ENCODE results near the gene WFDC1. TPM values are rescaled to one million over a fixed set of nuclear protein-coding genes. Genes with fewer than 3 reads are reported as not detected.

Gene WFDC1
- polyA plus RNA-seq, 1 experiment: 19.9 TPM

DNA sequence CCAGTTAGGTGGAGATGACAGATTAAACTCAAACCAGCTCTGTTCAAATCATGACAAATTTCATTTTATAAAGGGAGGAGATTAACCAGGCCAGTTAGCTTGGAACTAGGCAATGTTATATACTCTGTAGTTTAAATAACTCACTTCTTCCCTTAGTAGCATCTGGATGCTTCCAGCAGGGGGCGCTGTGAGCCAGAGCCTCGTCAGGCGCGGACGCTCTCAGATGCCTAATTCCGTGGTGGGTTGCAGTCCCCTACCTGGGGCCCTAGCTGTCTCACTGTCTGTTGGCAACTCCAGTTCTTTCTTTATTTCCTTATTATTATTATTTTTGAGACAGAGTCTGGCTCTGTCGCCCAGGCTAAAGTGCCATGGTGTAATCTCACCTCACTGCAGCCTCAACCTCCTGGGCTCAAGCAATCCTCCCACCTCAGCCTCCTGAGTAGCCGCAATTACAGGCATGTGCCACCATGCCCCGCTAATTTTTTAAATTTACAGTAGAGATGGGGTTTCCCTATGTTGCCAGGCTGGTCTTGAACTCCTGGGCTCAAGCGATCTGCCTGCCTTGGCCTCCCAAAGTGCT, 17.3 kb upstream of the WFDC1 start:
- DNase-seq (ENCODE audit: low read depth, low spot score): no peak
- Histone ChIP-seq H3K27me3 (ENCODE audit: control insufficient read depth, insufficient read depth, low read length) (peaks cover 12% of the 10 kb centered on the region), H3K27ac (ENCODE audit: low read depth, low read length) (no peak overlapping the region), H3K9me3 (ENCODE audit: control insufficient read depth, insufficient read depth, low read length) (no peaks in the 10 kb centered on the region), H3K4me3 (ENCODE audit: low read depth, low read length) (no peak overlapping the region)
- POLR2A ChIA-PET: no interaction called here
- CTCF ChIA-PET: interaction anchor here (0.5 to 4.1 kb wide), 42 partner anchors 9 to 519 kb away, joined by 3 to 86 read pairs (median 4); partner anchors contain the start of gene TAF1C
- TF ChIP-seq, protein P1, sequence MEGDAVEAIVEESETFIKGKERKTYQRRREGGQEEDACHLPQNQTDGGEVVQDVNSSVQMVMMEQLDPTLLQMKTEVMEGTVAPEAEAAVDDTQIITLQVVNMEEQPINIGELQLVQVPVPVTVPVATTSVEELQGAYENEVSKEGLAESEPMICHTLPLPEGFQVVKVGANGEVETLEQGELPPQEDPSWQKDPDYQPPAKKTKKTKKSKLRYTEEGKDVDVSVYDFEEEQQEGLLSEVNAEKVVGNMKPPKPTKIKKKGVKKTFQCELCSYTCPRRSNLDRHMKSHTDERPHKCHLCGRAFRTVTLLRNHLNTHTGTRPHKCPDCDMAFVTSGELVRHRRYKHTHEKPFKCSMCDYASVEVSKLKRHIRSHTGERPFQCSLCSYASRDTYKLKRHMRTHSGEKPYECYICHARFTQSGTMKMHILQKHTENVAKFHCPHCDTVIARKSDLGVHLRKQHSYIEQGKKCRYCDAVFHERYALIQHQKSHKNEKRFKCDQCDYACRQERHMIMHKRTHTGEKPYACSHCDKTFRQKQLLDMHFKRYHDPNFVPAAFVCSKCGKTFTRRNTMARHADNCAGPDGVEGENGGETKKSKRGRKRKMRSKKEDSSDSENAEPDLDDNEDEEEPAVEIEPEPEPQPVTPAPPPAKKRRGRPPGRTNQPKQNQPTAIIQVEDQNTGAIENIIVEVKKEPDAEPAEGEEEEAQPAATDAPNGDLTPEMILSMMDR (IDR thresholded peaks at IDR 0.05; ENCODE audit: low read depth, low read length): peak; percentile 86

DNA sequence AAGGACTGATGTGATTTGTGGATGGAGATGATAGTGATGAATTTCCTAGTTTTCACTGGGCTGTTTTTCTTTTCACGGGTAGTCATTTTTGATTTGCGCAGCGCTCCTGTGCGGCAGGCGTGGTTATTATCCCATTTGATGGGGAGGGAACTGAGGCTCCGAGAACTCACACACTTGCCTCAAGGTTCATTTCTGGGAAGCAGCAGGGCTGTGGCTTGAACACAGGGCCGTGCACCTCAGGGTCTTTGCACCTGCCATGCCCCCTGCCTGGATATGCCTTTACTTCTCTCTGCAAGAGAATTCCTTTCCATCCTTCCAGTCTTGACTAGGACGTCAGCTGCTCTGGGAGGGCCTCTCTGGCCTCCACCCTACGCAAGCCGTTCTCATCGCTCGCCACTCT, 16.3 kb upstream of the WFDC1 start:
- Histone ChIP-seq H3K9me3 (ENCODE audit: control insufficient read depth, insufficient read depth, low read length) (no peaks in the 10 kb centered on the region), H3K4me3 (ENCODE audit: low read depth, low read length) (no peak overlapping the region), H3K27me3 (ENCODE audit: control insufficient read depth, insufficient read depth, low read length) (peaks cover 11% of the 10 kb centered on the region), H3K27ac (ENCODE audit: low read depth, low read length) (no peak overlapping the region)
- POLR2A ChIA-PET: no interaction called here
- TF ChIP-seq, protein P1 (IDR thresholded peaks at IDR 0.05; ENCODE audit: low read depth, low read length): no peak
- DNase-seq (ENCODE audit: low read depth, low spot score): no peak
- CTCF ChIA-PET: interaction anchor here (0.6 to 4.1 kb wide), 10 partner anchors 9 to 206 kb away, joined by 3 to 86 read pairs (median 12); no protein-coding TSS in a partner anchor

DNA sequence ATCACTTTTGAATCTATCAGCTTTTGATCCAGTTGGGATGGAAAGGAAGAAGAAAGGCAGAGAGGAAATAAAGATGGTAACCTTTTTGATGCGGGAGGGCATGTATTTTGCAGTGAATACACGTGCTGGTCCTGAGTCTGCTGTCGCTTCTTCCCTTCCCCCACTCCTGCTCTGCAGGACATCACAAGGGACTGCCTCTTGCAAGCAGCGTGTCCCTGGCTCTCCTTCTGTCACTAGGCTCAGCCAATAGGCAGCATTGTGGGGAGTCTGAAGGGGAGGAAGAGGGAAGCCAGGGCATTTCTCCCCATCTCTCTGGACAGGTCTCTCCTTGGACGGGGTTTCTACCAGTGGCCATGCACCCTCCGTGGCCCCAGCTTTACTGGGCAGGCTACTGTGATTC, 15.7 kb upstream of the WFDC1 start:
- ChIA-PET CTCF (interaction anchor here (1.9 to 4.1 kb wide), 3 partner anchors 15 to 205 kb away, joined by 11 to 86 read pairs (median 15); no protein-coding TSS in a partner anchor), POLR2A (no interaction called here)
- DNase-seq (ENCODE audit: low read depth, low spot score): no peak
- peaks cover 15% of the 10 kb centered on the region for H3K27me3 ChIP-seq (ENCODE audit: control insufficient read depth, insufficient read depth, low read length)
- no peak overlapping the region for H3K27ac ChIP-seq (ENCODE audit: low read depth, low read length)
- TF ChIP-seq, protein P1 (IDR thresholded peaks at IDR 0.05; ENCODE audit: low read depth, low read length): no peak
- H3K9me3 ChIP-seq (ENCODE audit: control insufficient read depth, insufficient read depth, low read length): no peaks in the 10 kb centered on the region
- no peak overlapping the region for H3K4me3 ChIP-seq (ENCODE audit: low read depth, low read length)

DNA sequence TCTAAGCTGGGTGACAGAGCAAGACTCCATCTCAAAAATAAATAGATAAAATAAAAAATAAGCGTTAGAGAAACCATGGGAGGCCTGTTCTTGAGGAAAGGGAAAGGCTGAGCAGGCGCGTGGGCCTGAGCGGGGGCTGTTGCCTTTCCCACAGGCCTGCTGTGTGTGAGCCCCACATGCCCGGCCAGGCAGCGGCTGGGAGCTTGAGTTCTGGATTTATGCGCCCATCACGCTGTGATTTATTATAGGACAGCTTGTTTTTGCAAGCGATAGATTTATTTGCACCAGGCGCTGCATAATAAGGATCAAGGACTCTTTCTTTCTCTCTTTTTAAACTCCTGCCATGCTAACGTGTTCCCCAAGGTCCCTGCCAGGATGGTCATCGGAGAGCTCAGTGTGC, 14.8 kb upstream of the WFDC1 start:
- Histone ChIP-seq H3K9me3 (ENCODE audit: control insufficient read depth, insufficient read depth, low read length) (no peaks in the 10 kb centered on the region), H3K27ac (ENCODE audit: low read depth, low read length) (no peak overlapping the region), H3K4me3 (ENCODE audit: low read depth, low read length) (no peak overlapping the region), H3K27me3 (ENCODE audit: control insufficient read depth, insufficient read depth, low read length) (peaks cover 15% of the 10 kb centered on the region)
- TF ChIP-seq, protein P1 (IDR thresholded peaks at IDR 0.05; ENCODE audit: low read depth, low read length): no peak
- CTCF ChIA-PET: interaction anchor here (1.9 to 2.7 kb wide), 2 partner anchors 28 to 204 kb away, joined by 11 to 19 read pairs; no protein-coding TSS in a partner anchor
- POLR2A ChIA-PET: no interaction called here
- DNase-seq (ENCODE audit: low read depth, low spot score): no peak

DNA sequence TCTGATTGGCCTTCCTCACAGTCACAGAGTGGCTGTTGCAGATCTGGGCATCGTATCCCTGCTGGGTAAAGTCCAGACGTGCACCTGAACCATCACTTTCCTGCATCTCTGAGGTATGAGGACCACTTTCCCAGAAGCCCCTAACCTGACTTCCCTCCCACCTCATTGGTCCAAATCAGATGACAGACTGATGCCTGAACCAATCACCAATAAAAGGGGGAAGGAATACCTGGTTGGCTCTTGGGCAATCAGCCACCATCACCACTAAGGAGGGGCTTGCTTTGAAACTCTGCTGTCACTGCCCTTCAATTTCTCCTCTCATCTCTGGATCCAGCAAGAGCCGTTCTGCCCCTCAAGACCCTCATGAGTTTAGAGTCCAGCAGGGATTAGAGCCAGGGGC, 13.6 kb upstream of the WFDC1 start:
- Histone ChIP-seq H3K4me3 (ENCODE audit: low read depth, low read length) (no peak overlapping the region), H3K27ac (ENCODE audit: low read depth, low read length) (no peak overlapping the region), H3K27me3 (ENCODE audit: control insufficient read depth, insufficient read depth, low read length) (peaks cover 10% of the 10 kb centered on the region), H3K9me3 (ENCODE audit: control insufficient read depth, insufficient read depth, low read length) (no peaks in the 10 kb centered on the region)
- TF ChIP-seq, protein P1 (IDR thresholded peaks at IDR 0.05; ENCODE audit: low read depth, low read length): no peak
- DNase-seq (ENCODE audit: low read depth, low spot score): no peak
- POLR2A ChIA-PET: no interaction called here
- CTCF ChIA-PET: interaction anchor here (0.9 to 2.7 kb wide), 3 partner anchors 27 to 203 kb away, joined by 3 to 19 read pairs (median 3); partner anchors contain the start of gene TAF1C

All from AG04450 (cell line).